Measurements from ENCODE around the gene MCHR2. TPM values are rescaled to one million over a fixed set of nuclear protein-coding genes. Genes with fewer than 3 reads are reported as not detected.

The MCHR2 gene
- total RNA-seq, 4 donors from 2014 or later: not detected

- no peak for TF ChIP-seq CTCF (IDR thresholded peaks at IDR 0.05; ENCODE audit: low read depth)
Observed at GRCh38 chr6:99997141-99997540, 3.1 kb upstream of the MCHR2 start.

GRCh38 chr6:99995916-99996315 lies 1.9 kb upstream of the MCHR2 start:
- no peak for TF ChIP-seq CTCF (IDR thresholded peaks at IDR 0.05; ENCODE audit: low read depth)

- TF ChIP-seq CTCF (IDR thresholded peaks at IDR 0.05; ENCODE audit: low read depth): no peak
Observed at GRCh38 chr6:99993146-99993532, 884 bp downstream of the MCHR2 start.

GRCh38 chr6:99991955-99992354 lies 2.1 kb downstream of the MCHR2 start:
- TF ChIP-seq CTCF (IDR thresholded peaks at IDR 0.05; ENCODE audit: low read depth): no peak

GRCh38 chr6:99980741-99981140 lies 13.3 kb downstream of the MCHR2 start:
- TF ChIP-seq CTCF (IDR thresholded peaks at IDR 0.05; ENCODE audit: low read depth): no peak

GRCh38 chr6:99979953-99980352 lies 14.1 kb downstream of the MCHR2 start:
- TF ChIP-seq CTCF (IDR thresholded peaks at IDR 0.05; ENCODE audit: low read depth): no peak

GRCh38 chr6:99967052-99967451 lies 27.0 kb downstream of the MCHR2 start:
- no peak for TF ChIP-seq CTCF (IDR thresholded peaks at IDR 0.05; ENCODE audit: low read depth)
